ENCODE data around the gene TBKBP1.

- no peak for TF ChIP-seq TAF1 (IDR thresholded peaks at IDR 0.05; ENCODE audit: low read depth, low read length)
- TF ChIP-seq POLR2A (IDR thresholded peaks at IDR 0.05; ENCODE audit: low read depth, low read length) = no peak
- no peak for TF ChIP-seq POLR2AphosphoS5 (IDR thresholded peaks at IDR 0.05; ENCODE audit: low read depth, low read length)
- no peak for TF ChIP-seq SPI1 (IDR thresholded peaks at IDR 0.05; ENCODE audit: low read depth, low read length)
- TF ChIP-seq POU2F2 (IDR thresholded peaks at IDR 0.05; ENCODE audit: low read depth, low read length) = no peak
- TF ChIP-seq PAX5 (IDR thresholded peaks at IDR 0.05; ENCODE audit: insufficient read depth, low read length, severe bottlenecking) = no peak
Observed at GRCh38 chr17:47712330-47713023, 18.5 kb downstream of the TBKBP1 start.
